ENCODE results near the gene DGLUCY.
"Not testable (repeated sequence)": the region's sequence is repeated elsewhere in the genome, so short reads cannot be mapped to it uniquely, and the experiment has no call there.

The DGLUCY gene

GRCh38 chr14:91138511-91139359, 24.9 kb downstream of the DGLUCY start:
- DNase-seq (ENCODE audit: insufficient read length, low spot score) (no peak), FAIRE-seq (peak; percentile 11)

GRCh38 chr14:91139776-91140175, 25.9 kb downstream of the DGLUCY start:
- no peak for FAIRE-seq

GRCh38 chr14:91140672-91141071, 26.8 kb downstream of the DGLUCY start:
- no peak for FAIRE-seq
- no peak for DNase-seq (ENCODE audit: insufficient read length, low spot score)

More at GRCh38 chr14:91139776-91140175, 25.9 kb downstream of the DGLUCY start:
- DNase-seq (ENCODE audit: insufficient read length, low spot score): no peak

- peak; percentile 61 for DNase-seq (ENCODE audit: insufficient read length, low spot score)
- peak; percentile 82 for FAIRE-seq
Measured at GRCh38 chr14:91142214-91142668, 28.4 kb downstream of the DGLUCY start.

GRCh38 chr14:91143862-91144261, 30.0 kb downstream of the DGLUCY start:
- DNase-seq (ENCODE audit: insufficient read length, low spot score) (no peak), FAIRE-seq (no peak)

GRCh38 chr14:91144425-91145145, 30.7 kb downstream of the DGLUCY start:
- DNase-seq (ENCODE audit: insufficient read length, low spot score) (no peak), FAIRE-seq (no peak)

GRCh38 chr14:91145391-91146160, 31.7 kb downstream of the DGLUCY start:
- FAIRE-seq: no peak
- no peak for DNase-seq (ENCODE audit: insufficient read length, low spot score)

GRCh38 chr14:91146661-91147060, 32.8 kb downstream of the DGLUCY start:
- FAIRE-seq: no peak

GRCh38 chr14:91149462-91149861, 35.6 kb downstream of the DGLUCY start:
- FAIRE-seq: no peak
- DNase-seq (ENCODE audit: insufficient read length, low spot score): no peak

More at GRCh38 chr14:91146661-91147060, 32.8 kb downstream of the DGLUCY start:
- no peak for DNase-seq (ENCODE audit: insufficient read length, low spot score)

- DNase-seq (ENCODE audit: insufficient read length, low spot score): no peak
- FAIRE-seq: no peak
Measured at GRCh38 chr14:91152499-91152898, 38.6 kb downstream of the DGLUCY start.

GRCh38 chr14:91153360-91153759, 39.5 kb downstream of the DGLUCY start:
- no peak for FAIRE-seq

GRCh38 chr14:91154851-91155625, 41.2 kb downstream of the DGLUCY start:
- no peak for FAIRE-seq
- no peak for DNase-seq (ENCODE audit: insufficient read length, low spot score)

More at GRCh38 chr14:91153360-91153759, 39.5 kb downstream of the DGLUCY start:
- no peak for DNase-seq (ENCODE audit: insufficient read length, low spot score)

GRCh38 chr14:91155626-91156089, 41.8 kb downstream of the DGLUCY start:
- no peak for FAIRE-seq
- DNase-seq (ENCODE audit: insufficient read length, low spot score): no peak

GRCh38 chr14:91156142-91156666, 42.3 kb downstream of the DGLUCY start:
- DNase-seq (ENCODE audit: insufficient read length, low spot score); FAIRE-seq: not testable (repeated sequence)

- not testable (repeated sequence) for FAIRE-seq; DNase-seq (ENCODE audit: insufficient read length, low spot score)
Measured at GRCh38 chr14:91156877-91157276, 43.0 kb downstream of the DGLUCY start.

GRCh38 chr14:91158091-91158790, 44.4 kb downstream of the DGLUCY start:
- no peak for FAIRE-seq
- no peak for DNase-seq (ENCODE audit: insufficient read length, low spot score)

- DNase-seq (ENCODE audit: insufficient read length, low spot score) (no peak), FAIRE-seq (no peak)
Measured at GRCh38 chr14:91159182-91159581, 45.3 kb downstream of the DGLUCY start.

GRCh38 chr14:91159906-91160305, 46.0 kb downstream of the DGLUCY start:
- FAIRE-seq: no peak
- no peak for DNase-seq (ENCODE audit: insufficient read length, low spot score)

- no peak for FAIRE-seq
- no peak for DNase-seq (ENCODE audit: insufficient read length, low spot score)
Measured at GRCh38 chr14:91163316-91163715, 49.4 kb downstream of the DGLUCY start.
